ENCODE results near the gene VLDLR.

DNA sequence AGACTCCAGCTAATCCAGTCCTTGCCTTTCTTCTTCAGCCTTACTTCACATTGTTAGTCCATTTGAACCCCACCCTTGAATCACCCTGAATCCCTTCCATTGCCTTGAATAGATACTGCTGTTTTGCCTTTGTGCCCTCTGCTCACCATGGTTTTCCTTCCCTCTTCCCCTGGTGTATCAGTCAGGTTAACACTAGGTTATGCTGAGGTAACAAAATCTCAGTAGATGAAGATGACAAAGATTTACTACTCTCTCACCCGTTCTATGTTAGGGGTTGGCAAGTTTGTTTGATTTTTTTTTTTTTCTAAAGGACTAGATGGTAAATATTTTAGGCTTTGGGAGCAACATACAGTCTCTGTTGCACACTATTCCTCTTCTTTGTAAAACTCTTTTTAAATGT lies 3.3 kb upstream of the VLDLR start:
- TF ChIP-seq POLR2A (IDR thresholded peaks at IDR 0.05; ENCODE audit: low read length) = no peak
- TF ChIP-seq GATA1 (IDR thresholded peaks at IDR 0.05; ENCODE audit: low read depth, low read length) = no peak

Measured in erythroblast (primary cell).